Measurements from ENCODE around the gene SLC39A11. TPM values are rescaled to one million over a fixed set of nuclear protein-coding genes. Genes with fewer than 3 reads are reported as not detected.
"Not testable (repeated sequence)": the region's sequence is repeated elsewhere in the genome, so short reads cannot be mapped to it uniquely, and the experiment has no call there.

Gene SLC39A11, protein sequence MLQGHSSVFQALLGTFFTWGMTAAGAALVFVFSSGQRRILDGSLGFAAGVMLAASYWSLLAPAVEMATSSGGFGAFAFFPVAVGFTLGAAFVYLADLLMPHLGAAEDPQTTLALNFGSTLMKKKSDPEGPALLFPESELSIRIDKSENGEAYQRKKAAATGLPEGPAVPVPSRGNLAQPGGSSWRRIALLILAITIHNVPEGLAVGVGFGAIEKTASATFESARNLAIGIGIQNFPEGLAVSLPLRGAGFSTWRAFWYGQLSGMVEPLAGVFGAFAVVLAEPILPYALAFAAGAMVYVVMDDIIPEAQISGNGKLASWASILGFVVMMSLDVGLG
- total RNA-seq (2014; rRNA removed; shearing (Covaris generic)): 64.4 and 89.8 TPM in 2 replicates
- polyA plus RNA-seq (2015; cell fraction: cytosol; rRNA removed): 74.6 and 85.1 TPM in 2 replicates
- polyA plus RNA-seq (2015; cell fraction: nucleus; rRNA removed): 13.7 and 26.6 TPM in 2 replicates

DNA sequence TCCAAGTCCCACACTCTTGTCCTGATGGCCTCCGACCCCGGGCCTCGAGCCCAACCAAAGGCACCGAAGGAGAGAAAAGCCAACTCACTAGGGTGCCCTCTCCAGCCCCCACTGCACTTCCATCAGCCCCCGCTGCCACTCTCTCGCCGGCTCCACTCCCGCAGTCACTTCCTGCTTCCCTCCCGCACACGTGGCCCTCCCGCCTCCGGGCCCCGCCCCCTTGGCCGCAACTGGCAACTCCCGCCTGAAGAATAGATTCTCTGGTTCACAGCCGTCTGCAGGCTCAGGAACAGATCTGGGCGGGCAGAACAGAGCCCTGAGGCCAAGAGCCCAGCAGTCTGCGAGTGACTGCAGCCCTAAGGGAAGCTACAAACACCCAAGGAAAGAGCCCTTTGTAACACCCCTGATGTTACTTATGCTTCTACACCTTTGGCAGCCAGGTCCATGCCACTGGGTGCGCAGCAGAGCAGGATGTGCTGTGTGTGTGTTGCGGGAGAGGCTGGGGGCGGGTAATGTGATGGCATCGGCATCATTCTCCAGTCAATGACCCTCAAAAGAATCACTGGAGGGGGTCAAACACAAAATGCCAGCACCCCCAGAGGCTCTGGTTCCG, at the start of gene SLC39A11:
SLC39A11 (minus strand) TSS at position 166 of the 613 bp plus-strand sequence. CDS start 3,924 bp downstream, outside the sequence.
- in situ Hi-C loops (cut with HindIII; ENCODE audit: low pct_unique_long_range_greater_than_20kb, low sequenced_read_pairs): no loop called here
- DNase-seq (ENCODE audit: low read depth, low spot score): peak; percentile 98

DNA sequence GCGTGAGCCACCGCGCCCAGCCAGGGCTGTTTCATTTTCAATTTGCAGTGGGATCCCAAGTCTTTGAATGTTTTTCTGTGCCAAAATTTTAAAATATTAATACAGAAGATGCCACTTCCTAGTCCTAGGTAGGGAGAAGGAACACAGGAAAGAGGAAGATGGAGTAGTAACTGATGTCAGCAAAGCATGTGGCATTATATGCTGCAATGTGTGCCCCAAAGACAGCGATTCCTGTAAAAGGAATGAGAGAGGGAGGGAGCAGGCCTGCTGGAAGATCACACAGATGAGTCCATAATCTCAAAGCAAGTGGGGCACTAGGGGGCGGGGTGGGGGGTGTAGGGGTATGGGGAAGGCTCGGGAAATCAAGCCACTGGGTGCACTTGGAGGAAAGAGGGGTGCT, 48.9 kb upstream of the SLC39A11 start:
- no peak for DNase-seq (ENCODE audit: low read depth, low spot score)
- in situ Hi-C loops (cut with HindIII; ENCODE audit: low pct_unique_long_range_greater_than_20kb, low sequenced_read_pairs): no loop called here

DNA sequence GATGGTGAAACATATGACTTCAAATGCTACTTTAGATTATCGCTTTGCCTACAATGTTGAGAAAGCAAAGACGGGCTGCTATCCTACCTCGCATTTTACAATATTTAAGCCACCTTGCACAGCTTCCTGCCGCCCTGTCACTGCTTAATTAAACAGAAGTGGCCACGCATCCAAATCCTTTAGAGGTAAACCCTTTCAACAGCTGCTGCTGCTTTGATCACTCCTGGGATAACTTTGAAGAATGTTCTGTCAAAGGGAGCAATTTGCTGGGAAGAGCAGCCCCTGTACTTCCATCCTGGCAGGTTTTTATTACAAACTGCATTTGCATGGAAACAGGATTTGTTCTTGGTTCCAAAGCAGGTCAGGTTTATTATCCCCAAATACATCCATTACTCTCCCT, 48.1 kb upstream of the SLC39A11 start:
- in situ Hi-C loops (cut with HindIII; ENCODE audit: low pct_unique_long_range_greater_than_20kb, low sequenced_read_pairs): no loop called here

DNA sequence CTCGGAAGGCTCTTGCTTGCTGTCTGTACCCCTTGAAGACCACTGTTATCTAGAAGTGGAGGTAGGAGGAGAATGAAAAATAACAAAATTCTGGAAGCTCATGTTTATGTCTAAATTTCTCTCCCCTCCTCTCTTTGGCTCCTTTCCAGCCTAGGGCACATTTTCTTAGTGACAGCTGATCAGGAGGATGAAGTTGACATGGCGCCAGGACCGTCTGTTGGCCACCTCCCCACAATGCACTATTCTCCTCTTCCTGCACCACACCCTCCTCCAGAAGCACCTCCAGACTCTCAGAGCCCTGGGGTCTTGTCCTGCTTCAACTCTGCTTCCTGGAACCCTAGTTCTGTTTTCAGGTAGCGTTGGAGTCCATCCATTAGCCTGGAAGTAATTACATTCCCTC, 46.8 kb upstream of the SLC39A11 start:
- DNase-seq (ENCODE audit: low read depth, low spot score): no peak
- in situ Hi-C loops (cut with HindIII; ENCODE audit: low pct_unique_long_range_greater_than_20kb, low sequenced_read_pairs): no loop called here

More for the DNA sequence above, 48.1 kb upstream of the SLC39A11 start:
- no peak for DNase-seq (ENCODE audit: low read depth, low spot score)

DNA sequence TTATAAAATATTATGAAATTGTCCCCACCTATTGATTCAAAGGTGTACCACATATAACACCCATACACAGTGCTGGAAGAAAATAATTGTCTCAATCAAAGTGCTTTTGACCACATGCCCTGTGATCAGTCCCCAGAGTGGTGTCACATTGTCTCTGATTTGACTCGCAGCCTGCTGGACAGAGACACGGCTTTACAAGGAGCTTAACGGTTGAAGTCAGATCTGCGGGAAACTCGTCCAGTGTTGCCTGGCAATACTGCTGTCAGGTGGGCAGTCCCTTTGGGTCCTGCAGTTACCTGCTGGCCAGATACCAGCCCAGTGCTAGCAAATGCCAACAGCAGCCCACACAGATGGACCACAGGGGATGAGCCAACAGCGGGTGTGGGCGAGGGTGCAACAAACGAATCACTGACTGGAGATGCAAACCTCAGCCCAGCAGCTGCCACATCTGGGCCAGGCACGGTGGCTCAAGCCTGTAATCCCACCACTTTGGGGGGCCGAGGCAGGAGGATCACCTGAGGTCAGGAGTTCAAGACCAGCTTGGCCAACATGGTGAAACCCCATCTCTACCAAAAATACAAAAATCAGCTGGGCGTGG, 46.2 kb upstream of the SLC39A11 start:
- no peak for DNase-seq (ENCODE audit: low read depth, low spot score)
- in situ Hi-C loops (cut with HindIII; ENCODE audit: low pct_unique_long_range_greater_than_20kb, low sequenced_read_pairs): no loop called here

DNA sequence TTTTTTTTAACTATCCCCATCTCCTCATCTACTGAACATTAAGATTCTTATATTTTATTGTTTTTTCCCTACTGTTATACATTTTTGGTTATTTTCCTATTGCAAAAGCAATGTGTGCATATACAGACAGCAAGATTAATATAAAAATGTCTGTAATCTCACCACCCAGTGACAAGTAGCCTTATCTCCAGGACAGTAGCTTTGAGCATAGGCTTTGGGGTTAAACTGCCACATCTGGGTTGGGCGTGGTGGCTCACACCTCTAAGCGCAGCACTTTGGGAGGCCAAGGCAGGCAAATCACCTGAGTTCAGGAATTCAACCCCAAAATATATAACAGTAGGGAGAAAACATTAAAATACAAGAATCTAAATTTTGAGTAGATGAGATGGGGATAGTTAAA, 44.9 kb upstream of the SLC39A11 start:
- in situ Hi-C loops (cut with HindIII; ENCODE audit: low pct_unique_long_range_greater_than_20kb, low sequenced_read_pairs): no loop called here
- no peak for DNase-seq (ENCODE audit: low read depth, low spot score)

DNA sequence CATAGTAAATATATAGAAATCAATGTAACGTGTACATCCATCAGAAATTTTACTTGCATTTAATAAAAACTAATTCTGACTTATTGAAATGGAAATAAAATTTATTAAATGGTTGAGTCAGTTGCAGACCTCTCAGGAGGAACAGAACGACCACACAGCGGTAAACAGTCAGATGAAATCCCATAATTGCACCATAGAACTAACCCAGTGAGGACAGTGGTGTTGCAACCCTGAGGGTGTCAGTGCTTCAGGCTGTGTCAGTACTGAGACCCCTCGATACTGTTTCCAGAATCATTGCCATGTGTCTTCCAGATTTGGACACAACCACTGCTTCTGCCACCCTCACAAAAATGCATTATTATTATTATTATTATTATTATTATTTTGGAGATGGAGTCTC, 43.3 kb upstream of the SLC39A11 start:
- no peak for DNase-seq (ENCODE audit: low read depth, low spot score)
- in situ Hi-C loops (cut with HindIII; ENCODE audit: low pct_unique_long_range_greater_than_20kb, low sequenced_read_pairs): no loop called here

DNA sequence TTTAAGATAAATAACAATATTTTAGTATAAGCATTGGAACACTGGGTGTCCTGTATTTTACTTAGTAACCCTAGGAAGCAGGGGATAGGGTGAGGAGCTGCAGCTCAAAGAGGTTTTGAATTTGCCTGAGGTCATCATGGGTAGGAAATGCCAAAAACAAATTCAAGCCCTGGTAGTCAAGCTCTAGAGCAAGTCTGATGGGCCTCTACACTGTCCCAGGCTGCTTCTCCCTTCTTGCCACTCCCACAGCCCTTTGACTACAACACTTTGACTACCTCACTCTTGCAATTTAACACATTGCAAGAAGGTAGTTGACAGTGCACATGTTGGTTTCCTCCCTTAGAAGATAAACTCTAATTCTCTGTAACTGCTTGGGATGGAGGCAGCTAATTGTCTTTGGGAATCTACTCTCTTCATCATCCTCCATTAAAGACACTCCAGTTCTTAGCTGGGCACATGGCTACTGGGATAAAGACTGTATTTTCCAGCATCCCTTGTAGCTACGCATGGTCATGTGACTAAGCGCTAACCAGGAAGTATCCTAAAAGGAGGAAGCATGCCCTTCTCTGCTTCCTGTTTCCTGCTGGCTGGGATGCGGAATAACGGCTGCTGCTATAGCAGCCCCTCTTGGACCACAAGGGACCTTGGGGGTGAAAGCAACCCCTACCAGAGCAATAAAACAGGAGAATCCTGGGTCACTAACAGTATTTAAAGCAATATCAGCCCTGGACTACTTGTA, 41.6 kb upstream of the SLC39A11 start:
- DNase-seq (ENCODE audit: low read depth, low spot score): no peak
- in situ Hi-C loops (cut with HindIII; ENCODE audit: low pct_unique_long_range_greater_than_20kb, low sequenced_read_pairs): no loop called here

DNA sequence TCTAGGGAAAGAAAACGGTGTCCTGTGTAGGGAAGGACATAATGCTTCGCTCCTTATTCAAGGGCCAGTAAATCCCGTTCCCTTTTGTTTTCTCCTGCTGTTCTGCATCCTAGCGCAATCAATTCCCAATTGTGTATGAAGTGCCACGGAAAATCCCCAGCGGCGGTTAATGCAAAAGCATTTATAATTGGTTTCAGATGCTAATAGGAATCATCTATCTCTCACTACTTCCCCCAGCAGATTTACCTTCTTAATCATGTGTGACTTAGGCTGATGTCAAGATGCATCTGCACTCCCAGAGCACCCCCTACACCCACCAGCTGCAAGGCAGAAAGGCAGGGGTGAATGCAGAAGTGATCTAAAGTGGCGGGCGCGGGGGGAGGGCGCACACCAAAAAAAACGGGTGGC, 39.6 kb upstream of the SLC39A11 start:
- no peak for DNase-seq (ENCODE audit: low read depth, low spot score)
- in situ Hi-C loops (cut with HindIII; ENCODE audit: low pct_unique_long_range_greater_than_20kb, low sequenced_read_pairs): no loop called here

DNA sequence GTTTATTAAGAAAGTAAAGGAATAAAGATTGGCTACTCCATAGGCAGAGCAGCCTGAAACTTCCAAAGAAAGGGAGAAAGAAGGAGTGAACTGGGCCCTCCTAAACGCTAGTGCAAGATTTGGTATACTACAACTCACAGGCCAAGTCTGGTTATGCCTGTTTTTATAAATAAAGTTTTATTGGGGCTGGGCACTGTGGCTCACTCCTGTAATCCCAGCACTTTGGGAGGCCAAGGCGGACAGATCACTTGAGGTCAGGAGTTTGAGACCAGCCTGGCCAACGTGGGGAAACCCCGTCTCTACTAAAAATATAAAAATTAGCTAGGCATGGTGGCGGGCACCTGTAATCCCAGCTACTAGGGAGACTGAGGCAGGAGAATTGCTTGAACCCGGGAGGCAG, 39.0 kb upstream of the SLC39A11 start:
- DNase-seq (ENCODE audit: low read depth, low spot score); in situ Hi-C loops (cut with HindIII; ENCODE audit: low pct_unique_long_range_greater_than_20kb, low sequenced_read_pairs): not testable (repeated sequence)

DNA sequence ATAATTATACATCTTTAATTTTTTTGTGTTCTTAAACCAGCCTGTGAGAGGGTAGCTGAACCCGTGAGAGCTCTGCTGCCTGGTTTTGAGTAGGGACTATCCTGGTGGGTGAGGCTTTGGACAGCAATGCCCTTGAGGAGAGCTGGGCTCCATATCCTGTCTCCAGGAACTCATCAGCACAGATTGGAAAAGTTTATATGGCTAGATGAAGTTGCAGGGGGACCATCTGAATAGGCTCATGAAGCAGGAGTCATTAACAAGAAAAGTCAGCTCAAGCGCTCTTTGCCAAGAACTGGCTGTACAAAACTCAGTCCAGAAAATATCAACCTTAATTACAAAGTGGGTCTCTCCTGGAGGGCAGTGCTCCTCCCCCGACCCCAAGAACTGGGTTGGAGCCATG, 38.5 kb upstream of the SLC39A11 start:
- in situ Hi-C loops (cut with HindIII; ENCODE audit: low pct_unique_long_range_greater_than_20kb, low sequenced_read_pairs): no loop called here
- no peak for DNase-seq (ENCODE audit: low read depth, low spot score)

DNA sequence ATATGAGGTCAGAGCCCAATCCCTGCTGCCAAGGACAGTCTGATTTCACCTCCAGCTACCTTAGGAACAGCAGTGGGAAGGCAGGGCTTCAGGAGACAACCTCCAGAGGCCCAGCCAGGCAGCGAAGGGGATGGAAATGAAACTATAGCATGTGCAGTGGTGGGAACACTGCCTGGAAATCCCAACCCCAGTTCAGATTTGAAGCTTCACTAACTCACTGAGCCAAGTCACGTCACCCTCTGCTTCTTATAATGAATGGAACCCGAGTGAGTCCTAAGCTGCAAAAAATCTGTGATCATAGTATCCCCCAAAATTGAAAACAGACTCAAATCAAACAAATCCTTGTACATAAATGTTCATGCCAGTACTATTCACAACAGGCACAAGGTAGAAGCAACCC, 36.0 kb upstream of the SLC39A11 start:
- no peak for DNase-seq (ENCODE audit: low read depth, low spot score)
- in situ Hi-C loops (cut with HindIII; ENCODE audit: low pct_unique_long_range_greater_than_20kb, low sequenced_read_pairs): no loop called here

DNA sequence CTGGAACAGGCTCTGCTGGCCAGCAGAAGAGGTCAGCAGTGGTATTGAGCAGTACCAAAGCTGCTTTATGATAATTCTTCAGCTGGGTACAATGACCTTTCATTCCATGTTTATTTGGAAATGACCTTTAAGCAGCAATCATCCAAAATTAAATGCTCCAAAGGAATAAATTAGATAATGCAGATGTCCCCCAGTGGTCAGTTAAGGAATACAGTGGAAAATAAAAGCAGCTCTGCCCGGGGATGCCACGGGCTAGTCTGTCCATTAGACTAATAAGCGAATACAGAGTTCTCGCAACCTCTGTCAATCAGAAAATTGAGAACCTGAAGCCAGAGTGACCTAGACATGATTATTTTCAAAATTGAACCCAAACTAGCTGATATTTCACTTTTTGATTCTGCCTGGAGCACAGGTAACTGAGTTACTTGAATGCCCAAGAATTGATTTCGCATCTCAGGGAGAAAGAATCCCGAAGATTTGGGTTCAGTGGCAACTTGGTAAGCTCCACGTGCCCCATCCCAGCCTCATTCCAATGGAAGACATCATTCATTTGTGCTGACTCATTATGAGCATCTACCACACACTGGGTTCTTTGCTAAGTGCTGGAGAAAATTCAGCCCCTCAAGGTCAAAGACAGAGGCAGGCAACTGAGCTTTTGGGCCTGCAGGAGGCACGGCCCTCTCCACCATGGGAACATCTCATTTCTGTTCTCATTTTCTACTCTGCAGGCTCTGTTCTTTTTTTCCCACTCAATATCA, 34.4 kb upstream of the SLC39A11 start:
- DNase-seq (ENCODE audit: low read depth, low spot score): peak; percentile 40

DNA sequence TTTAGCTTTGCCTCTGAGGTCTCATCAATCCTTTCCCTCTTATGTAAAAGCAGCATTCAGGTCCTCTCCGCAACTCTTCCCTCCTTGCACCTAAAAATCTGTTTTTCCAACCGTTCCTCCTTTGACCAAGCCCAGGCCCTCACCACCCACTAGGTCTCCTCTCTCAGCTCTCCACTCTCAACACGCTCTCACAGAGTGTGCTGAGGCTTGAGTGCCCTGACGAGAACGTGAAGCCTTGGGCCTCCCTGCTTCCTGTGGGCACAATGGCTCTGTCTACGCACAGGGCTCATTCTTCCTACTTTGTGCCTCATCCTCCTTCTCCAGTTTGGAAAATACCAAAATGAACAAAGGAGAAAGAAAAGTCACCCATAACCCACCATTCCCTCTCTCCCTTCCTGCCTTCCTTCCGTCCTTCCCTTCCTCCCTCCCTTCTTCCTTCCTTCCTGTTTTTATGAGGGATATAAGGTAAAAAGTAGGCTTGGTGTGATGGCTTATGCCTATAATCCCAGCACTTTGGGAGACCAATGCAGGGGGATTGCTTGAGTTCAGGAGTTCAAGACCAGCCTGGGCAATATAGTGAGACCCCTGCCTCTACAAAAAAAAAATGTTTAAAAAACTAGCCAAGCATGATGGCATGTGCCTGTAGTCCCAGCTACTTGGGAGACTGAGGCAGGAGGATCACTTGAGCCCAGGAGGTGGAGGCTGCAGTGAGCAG, 31.3 kb upstream of the SLC39A11 start:
- in situ Hi-C loops (cut with HindIII; ENCODE audit: low pct_unique_long_range_greater_than_20kb, low sequenced_read_pairs): no loop called here
- no peak for DNase-seq (ENCODE audit: low read depth, low spot score)

More for the DNA sequence above, 34.4 kb upstream of the SLC39A11 start:
- in situ Hi-C loops (cut with HindIII; ENCODE audit: low pct_unique_long_range_greater_than_20kb, low sequenced_read_pairs): no loop called here

DNA sequence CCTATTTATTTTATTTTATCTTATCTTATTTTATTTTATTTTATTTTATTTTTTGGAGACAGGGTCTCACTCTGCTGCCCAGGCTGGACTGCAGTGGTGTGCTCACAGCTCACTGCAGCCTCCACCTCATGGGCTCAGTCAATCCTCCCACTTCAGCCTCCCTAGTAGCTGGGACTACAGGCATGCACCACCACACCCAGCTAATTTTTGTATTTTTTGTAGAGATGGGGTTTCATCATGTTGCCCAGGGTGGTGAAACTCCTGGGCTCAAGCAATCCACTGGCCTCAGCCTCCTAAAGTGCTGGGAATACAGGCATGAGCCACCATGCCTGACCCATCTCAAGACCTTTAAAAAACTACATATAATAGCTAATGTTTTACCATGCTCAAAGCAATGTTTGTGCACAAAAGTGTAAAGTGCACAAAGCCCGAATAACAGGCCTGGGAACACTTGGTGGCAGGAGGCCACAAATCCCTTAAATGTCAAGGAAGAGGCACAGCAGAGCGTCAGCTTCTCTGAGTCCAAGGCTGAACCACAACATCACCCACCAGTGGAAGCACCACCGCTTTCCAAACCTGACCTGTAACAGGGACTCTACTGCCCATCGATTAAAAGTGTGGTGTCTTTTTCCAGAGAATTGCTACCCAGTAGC, 30.6 kb upstream of the SLC39A11 start:
- DNase-seq (ENCODE audit: low read depth, low spot score): no peak
- in situ Hi-C loops (cut with HindIII; ENCODE audit: low pct_unique_long_range_greater_than_20kb, low sequenced_read_pairs): no loop called here

DNA sequence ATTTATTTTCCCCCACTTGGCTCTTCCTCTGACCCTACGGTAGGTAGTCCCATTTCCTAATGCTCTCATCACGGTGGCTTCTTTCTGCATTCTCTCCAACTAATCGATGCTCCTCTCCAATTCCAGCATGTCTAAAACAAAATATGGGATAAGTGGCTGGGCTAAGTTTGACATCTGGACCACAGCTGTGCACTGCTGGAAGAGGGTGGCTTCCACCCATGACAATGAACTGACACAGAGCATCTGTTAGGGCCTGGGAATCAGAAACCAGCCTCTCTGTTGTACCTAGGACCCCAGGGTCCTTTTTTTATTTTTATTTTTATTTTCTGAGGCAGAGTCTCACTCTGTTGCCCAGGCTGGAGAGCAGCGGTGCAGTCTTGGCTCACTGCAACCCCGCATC, 29.0 kb upstream of the SLC39A11 start:
- in situ Hi-C loops (cut with HindIII; ENCODE audit: low pct_unique_long_range_greater_than_20kb, low sequenced_read_pairs): no loop called here
- DNase-seq (ENCODE audit: low read depth, low spot score): no peak

Data from SK-MEL-5 (cell line).